Transverse colon (tissue), 4 donors: ENCODE results near the gene AGXT2. TPM values are rescaled to one million over a fixed set of nuclear protein-coding genes. Genes with fewer than 3 reads are reported as not detected.

ENCODE experiments used
- DNase-seq: peaks from one replicate; pipeline ENCODE4 v3.0.0-alpha.2; 2019
- H3K27ac ChIP-seq, 4 donors: fragments of 200-600 bp; sonication (generic); 2 replicates each; pipeline ENCODE4 v1.5.1; 2016 to 2018; ENCODE audit warnings: inconsistent platforms in 4 of 4
- H3K27me3 ChIP-seq: fragments of 200-600 bp; sonication (generic); 2 replicates; pipeline ENCODE4 v1.5.1; 2017; ENCODE audit warnings: inconsistent platforms
- H3K36me3 ChIP-seq, 4 donors: fragments of 200-600 bp; sonication (generic); 2 replicates each; pipeline ENCODE4 v1.5.1; 2017 to 2019; ENCODE audit warnings: inconsistent platforms in 4 of 4
- H3K4me1 ChIP-seq, 4 donors: fragments of 200-600 bp; sonication (generic); 2 replicates each; pipeline ENCODE4 v1.5.1; 2017 to 2020; ENCODE audit warnings: inconsistent platforms in 4 of 4
- H3K4me3 ChIP-seq, 4 donors: fragments of 200-600 bp; sonication (generic); 1 replicate in 1 of 4; 2 replicates in 3 of 4; pipeline versions ENCODE4 v1.5.1 to v1.6.1; 2017 to 2019; ENCODE audit warnings: inconsistent platforms in 4 of 4
- H3K9me3 ChIP-seq, 2 donors: fragments of 200-600 bp; sonication (generic); 2 replicates each; pipeline ENCODE4 v1.5.1; 2017 to 2019; ENCODE audit warnings: inconsistent platforms in 2 of 2
- EP300 ChIP-seq: sonication (generic); formaldehyde crosslinking; IDR thresholded peaks from one replicate; pipeline ENCODE4 v1.6.1; 2017; ENCODE audit warnings: antibody characterized with exemption, low read depth
- POLR2A ChIP-seq: fragments of 450-650 bp; IDR thresholded peaks from one replicate; pipeline ENCODE4 v1.6.1; 2016; ENCODE audit warnings: antibody characterized with exemption, mild to moderate bottlenecking, moderate library complexity
- POLR2AphosphoS5 ChIP-seq, 3 donors: sonication (generic); formaldehyde crosslinking; IDR thresholded peaks; one replicate each; pipeline ENCODE4 v1.6.1; 2016; ENCODE audit warnings: antibody characterized with exemption in 3 of 3
- WGBS, 2 donors: methylation state at CpG; one replicate each; pipeline ENCODE4 v1.1.5; 2018; ENCODE audit warnings: low coverage in 1 of 2; 5-methylcytosine and 5-hydroxymethylcytosine counted together
- in situ Hi-C, 4 donors: fragments of 200-750 bp; cut with MboI; loops; one replicate each; pipeline versions ENCODE4 v1.15.0 to v1.15.1; 2017; ENCODE audit warnings: low sequenced_read_pairs in 3 of 4, low pct_ligation_motif_present in 1 of 4, low pct_unique_long_range_greater_than_20kb in 1 of 4
- intact Hi-C: fragments of 100-400 bp; cut with DNase I; formaldehyde crosslinking; loops from one replicate; pipeline ENCODE4 v1.15.1; 2023; ENCODE audit warnings: low total_unique reads
- total RNA-seq, 4 donors: library from RNA; depleted of rRNA; stranded (reverse); fragments of >200 nt; gene quantifications; one replicate each; pipeline ENCODE4 v1.1.0, GENCODE V29; 2016
- TF ChIP-seq, protein P1 (sequence below), 5 experiments: fragments of 200-600 bp in 3 of 5; fragments of 450-650 bp in 2 of 5; sonication (generic) in 3 of 5; IDR thresholded peaks; 1 replicate in 2 of 5; 2 replicates in 3 of 5; pipeline ENCODE4 v1.5.1; 2016 to 2017; ENCODE audit warnings: antibody characterized with exemption in 5 of 5, inconsistent platforms in 3 of 5, mild to moderate bottlenecking in 2 of 5, moderate library complexity in 1 of 5

Gene AGXT2
- total RNA-seq, 4 donors from 2014 or later = not detected

DNA sequence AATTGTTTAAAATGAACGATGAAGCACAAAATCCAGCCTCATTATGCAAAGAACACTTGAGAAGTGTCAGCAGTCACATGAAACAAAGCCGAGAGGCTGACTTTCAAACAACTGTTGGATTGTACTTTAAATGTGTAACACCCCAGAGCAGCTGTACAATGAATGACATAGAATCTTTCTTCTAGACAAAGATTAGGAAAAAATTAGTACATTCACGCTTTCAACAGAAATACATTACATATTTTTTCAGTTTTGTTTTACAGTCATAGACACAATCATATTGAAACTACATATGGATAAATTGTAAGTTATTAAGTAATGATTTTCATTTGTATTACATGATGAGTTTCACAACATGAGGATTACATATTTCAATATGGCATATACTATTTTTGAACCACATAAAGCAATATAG is 10.6 kb upstream of the AGXT2 start:
- Histone ChIP-seq H3K27ac (no peak overlapping the region), H3K4me3 (no peak overlapping the region), H3K4me1 (no peaks in the 10 kb centered on the region), H3K36me3 (no peaks in the 10 kb centered on the region), H3K9me3 (no peaks in the 10 kb centered on the region), H3K27me3 (no peaks in the 10 kb centered on the region)
- intact Hi-C loops (no loop called here), in situ Hi-C loops (no loop called here)
- DNase-seq = no peak
- TF ChIP-seq POLR2A = no peak
- no peak for TF ChIP-seq POLR2AphosphoS5 (IDR thresholded peaks at IDR 0.05)
- no peak for TF ChIP-seq EP300
- TF ChIP-seq, protein P1, sequence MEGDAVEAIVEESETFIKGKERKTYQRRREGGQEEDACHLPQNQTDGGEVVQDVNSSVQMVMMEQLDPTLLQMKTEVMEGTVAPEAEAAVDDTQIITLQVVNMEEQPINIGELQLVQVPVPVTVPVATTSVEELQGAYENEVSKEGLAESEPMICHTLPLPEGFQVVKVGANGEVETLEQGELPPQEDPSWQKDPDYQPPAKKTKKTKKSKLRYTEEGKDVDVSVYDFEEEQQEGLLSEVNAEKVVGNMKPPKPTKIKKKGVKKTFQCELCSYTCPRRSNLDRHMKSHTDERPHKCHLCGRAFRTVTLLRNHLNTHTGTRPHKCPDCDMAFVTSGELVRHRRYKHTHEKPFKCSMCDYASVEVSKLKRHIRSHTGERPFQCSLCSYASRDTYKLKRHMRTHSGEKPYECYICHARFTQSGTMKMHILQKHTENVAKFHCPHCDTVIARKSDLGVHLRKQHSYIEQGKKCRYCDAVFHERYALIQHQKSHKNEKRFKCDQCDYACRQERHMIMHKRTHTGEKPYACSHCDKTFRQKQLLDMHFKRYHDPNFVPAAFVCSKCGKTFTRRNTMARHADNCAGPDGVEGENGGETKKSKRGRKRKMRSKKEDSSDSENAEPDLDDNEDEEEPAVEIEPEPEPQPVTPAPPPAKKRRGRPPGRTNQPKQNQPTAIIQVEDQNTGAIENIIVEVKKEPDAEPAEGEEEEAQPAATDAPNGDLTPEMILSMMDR (IDR thresholded peaks at IDR 0.05) = no peak
- 59 to 82% methylated on average over 3 of the region's 3 CpGs for WGBS, 2 donors

DNA sequence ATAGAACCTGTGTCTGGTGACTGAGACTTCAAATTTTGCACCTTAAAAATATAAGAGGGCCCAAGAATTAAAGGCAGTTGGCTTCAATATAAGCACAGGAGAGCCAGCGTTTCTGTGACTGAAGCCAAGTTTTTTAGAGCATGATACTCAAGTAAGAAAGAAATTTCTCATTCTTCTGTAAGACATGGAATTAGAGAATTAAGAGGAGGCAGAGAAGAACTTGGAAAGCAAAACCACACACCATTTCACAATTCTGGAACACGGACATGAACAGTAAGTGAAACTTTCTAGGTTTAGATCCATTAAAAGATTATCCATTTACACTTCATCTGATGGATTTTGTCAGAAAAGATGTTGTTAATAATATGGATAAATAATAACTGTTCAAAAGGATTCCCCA is 8.9 kb upstream of the AGXT2 start:
- 63 to 69% methylated on average over 2 of the region's 2 CpGs for WGBS, 2 donors
- no peaks in the 10 kb centered on the region for H3K36me3 ChIP-seq
- no peaks in the 10 kb centered on the region for H3K27me3 ChIP-seq
- in situ Hi-C loops = no loop called here
- H3K9me3 ChIP-seq = no peaks in the 10 kb centered on the region
- TF ChIP-seq, protein P1 (IDR thresholded peaks at IDR 0.05) = no peak
- no peak for TF ChIP-seq POLR2AphosphoS5 (IDR thresholded peaks at IDR 0.05)
- no peak for TF ChIP-seq EP300
- no peak for TF ChIP-seq POLR2A
- no peak overlapping the region for H3K4me3 ChIP-seq
- no peak overlapping the region for H3K27ac ChIP-seq
- H3K4me1 ChIP-seq = no peaks in the 10 kb centered on the region
- DNase-seq = no peak
- intact Hi-C loops = no loop called here

DNA sequence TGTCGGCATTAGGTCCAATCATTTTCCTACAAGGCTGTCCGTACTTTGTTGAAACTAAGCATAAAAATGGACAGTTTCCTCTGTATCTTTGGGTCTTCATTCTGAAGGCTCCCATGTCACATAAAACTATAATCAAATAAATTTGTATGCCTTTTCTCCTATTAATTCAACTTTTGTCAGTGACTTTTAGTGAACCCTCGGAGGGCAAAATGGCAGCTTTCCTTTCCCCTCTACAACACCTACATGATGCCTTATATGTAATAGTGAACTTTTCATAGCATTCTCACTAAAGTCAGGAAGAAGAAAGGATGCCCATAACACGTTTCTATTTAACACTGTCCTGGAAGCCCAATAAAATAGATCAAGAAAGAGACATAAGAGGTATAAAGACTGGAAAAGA is 5.1 kb upstream of the AGXT2 start:
- in situ Hi-C loops (no loop called here), intact Hi-C loops (no loop called here)
- 83 to 89% methylated on average over 4 of the region's 4 CpGs for WGBS, 2 donors
- H3K27ac ChIP-seq = no peak overlapping the region
- no peaks in the 10 kb centered on the region for H3K9me3 ChIP-seq
- H3K36me3 ChIP-seq = no peaks in the 10 kb centered on the region
- DNase-seq = no peak
- H3K4me3 ChIP-seq = no peak overlapping the region
- H3K4me1 ChIP-seq = no peaks in the 10 kb centered on the region
- TF ChIP-seq POLR2AphosphoS5 (IDR thresholded peaks at IDR 0.05) = no peak
- no peak for TF ChIP-seq POLR2A
- TF ChIP-seq, protein P1 (IDR thresholded peaks at IDR 0.05) = no peak
- no peak for TF ChIP-seq EP300
- no peaks in the 10 kb centered on the region for H3K27me3 ChIP-seq

DNA sequence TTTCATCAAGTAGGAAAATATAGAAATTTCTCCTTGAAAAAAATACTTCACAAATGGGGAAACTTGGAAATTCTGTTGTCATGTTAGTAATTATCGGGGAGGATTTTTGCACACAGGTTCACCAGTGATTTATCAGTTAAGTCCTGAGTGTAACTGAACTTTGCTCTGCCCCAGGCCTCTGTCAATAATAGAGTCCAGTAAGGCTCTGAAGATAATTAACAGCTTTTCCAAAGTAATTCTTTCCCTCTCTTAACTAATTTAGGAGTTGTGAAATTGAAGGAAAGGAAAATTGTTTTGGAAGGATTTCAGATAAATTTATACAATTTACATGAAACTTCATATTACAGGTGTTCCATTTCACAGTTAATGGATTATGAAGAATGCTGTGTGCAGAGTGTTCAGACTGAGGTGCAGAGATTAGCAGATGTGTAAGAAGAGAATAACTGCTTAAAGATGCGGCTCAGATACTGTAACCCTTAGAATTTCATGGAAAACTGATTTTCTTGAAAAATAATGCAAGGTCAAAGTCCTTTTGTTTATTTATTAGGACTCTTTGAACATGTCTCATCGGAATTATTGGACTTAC is 2.9 kb upstream of the AGXT2 start:
- intact Hi-C loops (no loop called here), in situ Hi-C loops (no loop called here)
- DNase-seq = no peak
- H3K4me1 ChIP-seq = no peaks in the 10 kb centered on the region
- 74% methylated on average over 3 of the region's 3 CpGs for WGBS, 2 donors
- no peaks in the 10 kb centered on the region for H3K9me3 ChIP-seq
- no peak overlapping the region for H3K27ac ChIP-seq
- TF ChIP-seq, protein P1 (IDR thresholded peaks at IDR 0.05) = no peak
- TF ChIP-seq POLR2AphosphoS5 (IDR thresholded peaks at IDR 0.05) (no peak), POLR2A (no peak), EP300 (no peak)
- no peaks in the 10 kb centered on the region for H3K36me3 ChIP-seq
- H3K27me3 ChIP-seq = no peaks in the 10 kb centered on the region
- no peak overlapping the region for H3K4me3 ChIP-seq
